ENCODE data around the gene NDUFAF7. TPM values are rescaled to one million over a fixed set of nuclear protein-coding genes. Genes with fewer than 3 reads are reported as not detected.

Gene NDUFAF7
- total and polyA plus RNA-seq, 10 of the 15 experiments (the other 5 are each of a cell fraction or from before 2014, with no cell fraction given): 16.6 to 39.5 (median 24.3) TPM

DNA sequence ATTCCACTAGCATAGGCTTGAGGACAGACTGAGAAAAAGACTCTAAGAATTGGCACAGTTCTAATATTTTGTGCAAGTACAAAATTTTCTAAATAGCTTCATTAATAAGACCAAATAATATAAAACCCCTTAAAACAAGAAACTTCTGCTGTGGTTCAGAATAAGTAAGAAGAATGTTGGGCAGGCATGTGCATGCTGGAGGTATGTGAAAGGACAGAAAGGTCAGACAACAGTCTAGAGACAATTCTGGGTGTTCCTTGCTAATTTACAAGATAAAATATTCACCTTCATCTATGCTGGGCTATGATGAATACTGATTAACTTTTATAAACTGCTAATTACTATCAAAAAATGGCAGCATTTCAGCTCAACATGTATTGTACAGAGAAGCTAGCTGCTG, 20.2 kb upstream of the NDUFAF7 start:
- H3K9me3 ChIP-seq (replicated peaks; ENCODE audit: control insufficient read depth, insufficient read depth, low read length): peaks cover 7% of the 10 kb centered on the region
- TF ChIP-seq, protein P1, sequence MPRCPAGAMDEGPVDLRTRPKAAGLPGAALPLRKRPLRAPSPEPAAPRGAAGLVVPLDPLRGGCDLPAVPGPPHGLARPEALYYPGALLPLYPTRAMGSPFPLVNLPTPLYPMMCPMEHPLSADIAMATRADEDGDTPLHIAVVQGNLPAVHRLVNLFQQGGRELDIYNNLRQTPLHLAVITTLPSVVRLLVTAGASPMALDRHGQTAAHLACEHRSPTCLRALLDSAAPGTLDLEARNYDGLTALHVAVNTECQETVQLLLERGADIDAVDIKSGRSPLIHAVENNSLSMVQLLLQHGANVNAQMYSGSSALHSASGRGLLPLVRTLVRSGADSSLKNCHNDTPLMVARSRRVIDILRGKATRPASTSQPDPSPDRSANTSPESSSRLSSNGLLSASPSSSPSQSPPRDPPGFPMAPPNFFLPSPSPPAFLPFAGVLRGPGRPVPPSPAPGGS (IDR thresholded peaks at IDR 0.05; ENCODE audit: borderline replicate concordance, insufficient read depth, low read depth, low read length, poor library complexity, severe bottlenecking): no peak
- TF ChIP-seq ESRRA (IDR thresholded peaks at IDR 0.05; ENCODE audit: low read length) (no peak), SMAD5 (IDR thresholded peaks at IDR 0.05; ENCODE audit: low read depth) (no peak)
- CTCF ChIA-PET: interaction anchor here (1.0 to 1.8 kb wide), 3 partner anchors 9 to 12 kb away, joined by 3 to 7 read pairs (median 5); no protein-coding TSS in a partner anchor
- intact Hi-C loops (cut with micrococcal nuclease; ENCODE audit: unreplicated experiment): no loop called here
- SMC1A ChIA-PET (ENCODE audit: uncharacterized antibody, unreplicated experiment): no interaction called here
- no peak overlapping the region for H3K4me2 ChIP-seq (ENCODE audit: control insufficient read depth, insufficient read depth)
- no peak overlapping the region for H3K4me3 ChIP-seq
- no peaks in the 10 kb centered on the region for H3K27me3 ChIP-seq (replicated peaks in 1 of 2; ENCODE audit: control insufficient read depth in 2 of 2, insufficient read depth in 2 of 2, low read length in 1 of 2)
- no peaks in the 10 kb centered on the region for H3K4me1 ChIP-seq (ENCODE audit: control insufficient read depth, insufficient read depth, low read length)
- POLR2A ChIA-PET: interaction anchor here (1.4 kb wide), 1 partner anchor 12 kb away, joined by 3 read pairs; no protein-coding TSS in a partner anchor
- no peaks in the 10 kb centered on the region for H4K20me1 ChIP-seq (ENCODE audit: control insufficient read depth, insufficient read depth)
- no peak overlapping the region for H2AFZ ChIP-seq (ENCODE audit: control insufficient read depth, low read depth, low read length)
- ATAC-seq (no peak), DNase-seq (ENCODE audit: low read depth, low spot score) (no peak), FAIRE-seq (no peak)
- peaks cover 2% of the 10 kb centered on the region for H3K79me2 ChIP-seq (ENCODE audit: control insufficient read depth, insufficient read depth, low read length)
- H3K36me3 ChIP-seq (ENCODE audit: control insufficient read depth in 2 of 2, insufficient read depth in 2 of 2, low read length in 1 of 2): peaks cover 3 to 27% of the 10 kb centered on the region in 2 experiments
- RAD21 ChIA-PET (ENCODE audit: unreplicated experiment): interaction anchor here (1.0 kb wide), 1 partner anchor 9 kb away, joined by 3 read pairs; no protein-coding TSS in a partner anchor
- H3K9ac ChIP-seq (ENCODE audit: control insufficient read depth, insufficient read depth, low read length): no peak overlapping the region
- no peak overlapping the region for H3K27ac ChIP-seq (ENCODE audit: control insufficient read depth, insufficient read depth)
- no TSS peak for BruUV-seq (replicated peaks)
- in situ Hi-C loops (cut with MboI): no loop called here

DNA sequence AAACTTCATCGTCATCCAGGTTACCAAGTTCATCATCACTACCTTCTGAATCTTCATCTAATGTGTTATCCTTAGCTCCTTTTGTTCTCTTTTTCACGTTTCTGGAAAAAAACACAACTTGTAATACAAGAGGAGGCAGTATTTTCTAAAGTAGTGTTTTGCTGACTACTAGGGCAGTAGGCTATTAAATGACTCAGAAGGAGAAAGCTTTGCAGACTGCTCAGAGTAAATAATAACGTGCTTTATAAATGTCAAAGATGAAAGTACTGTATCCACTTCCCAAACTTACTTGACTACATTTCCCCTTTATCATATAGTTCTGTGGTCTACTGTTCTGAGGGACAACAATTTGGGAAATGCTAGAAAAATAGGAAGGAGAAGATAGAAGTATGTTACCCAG, 19.5 kb upstream of the NDUFAF7 start:
- intact Hi-C loops (cut with micrococcal nuclease; ENCODE audit: unreplicated experiment): no loop called here
- Histone ChIP-seq H2AFZ (ENCODE audit: control insufficient read depth, low read depth, low read length) (no peak overlapping the region), H3K4me2 (ENCODE audit: control insufficient read depth, insufficient read depth) (no peak overlapping the region), H3K9me3 (replicated peaks; ENCODE audit: control insufficient read depth, insufficient read depth, low read length) (peaks cover 4% of the 10 kb centered on the region; the same call in 2 of the 3 replicates), H3K9ac (ENCODE audit: control insufficient read depth, insufficient read depth, low read length) (no peak overlapping the region), H3K79me2 (ENCODE audit: control insufficient read depth, insufficient read depth, low read length) (peaks cover 1% of the 10 kb centered on the region), H3K4me3 (no peak overlapping the region), H3K27me3 (replicated peaks in 1 of 2; ENCODE audit: control insufficient read depth in 2 of 2, insufficient read depth in 2 of 2, low read length in 1 of 2) (no peaks in the 10 kb centered on the region), H3K36me3 (ENCODE audit: control insufficient read depth in 2 of 2, insufficient read depth in 2 of 2, low read length in 1 of 2) (peaks cover 3 to 24% of the 10 kb centered on the region in 2 experiments), H3K4me1 (ENCODE audit: control insufficient read depth, insufficient read depth, low read length) (no peaks in the 10 kb centered on the region), H3K27ac (ENCODE audit: control insufficient read depth, insufficient read depth) (no peak overlapping the region), H4K20me1 (ENCODE audit: control insufficient read depth, insufficient read depth) (no peaks in the 10 kb centered on the region)
- WGBS (ENCODE audit: insufficient coverage, insufficient replicate concordance, low lambda C conversion rate, missing lambda C conversion rate): 64% methylated on average over 3 of the region's 3 CpGs
- SMC1A ChIA-PET (ENCODE audit: uncharacterized antibody, unreplicated experiment): no interaction called here
- FAIRE-seq: no peak
- ATAC-seq: no peak
- no TSS peak for BruUV-seq (replicated peaks)
- in situ Hi-C loops (cut with MboI): no loop called here
- POLR2A ChIA-PET: interaction anchor here (1.4 kb wide), 1 partner anchor 13 kb away, joined by 3 read pairs; no protein-coding TSS in a partner anchor
- RAD21 ChIA-PET (ENCODE audit: unreplicated experiment): interaction anchor here (1.0 kb wide), 1 partner anchor 10 kb away, joined by 3 read pairs; no protein-coding TSS in a partner anchor
- no peak for DNase-seq (ENCODE audit: low read depth, low spot score)
- CTCF ChIA-PET: interaction anchor here (0.6 to 1.8 kb wide), 3 partner anchors 12 to 40 kb away, joined by 3 to 7 read pairs (median 5); no protein-coding TSS in a partner anchor
- TF ChIP-seq, protein P2, sequence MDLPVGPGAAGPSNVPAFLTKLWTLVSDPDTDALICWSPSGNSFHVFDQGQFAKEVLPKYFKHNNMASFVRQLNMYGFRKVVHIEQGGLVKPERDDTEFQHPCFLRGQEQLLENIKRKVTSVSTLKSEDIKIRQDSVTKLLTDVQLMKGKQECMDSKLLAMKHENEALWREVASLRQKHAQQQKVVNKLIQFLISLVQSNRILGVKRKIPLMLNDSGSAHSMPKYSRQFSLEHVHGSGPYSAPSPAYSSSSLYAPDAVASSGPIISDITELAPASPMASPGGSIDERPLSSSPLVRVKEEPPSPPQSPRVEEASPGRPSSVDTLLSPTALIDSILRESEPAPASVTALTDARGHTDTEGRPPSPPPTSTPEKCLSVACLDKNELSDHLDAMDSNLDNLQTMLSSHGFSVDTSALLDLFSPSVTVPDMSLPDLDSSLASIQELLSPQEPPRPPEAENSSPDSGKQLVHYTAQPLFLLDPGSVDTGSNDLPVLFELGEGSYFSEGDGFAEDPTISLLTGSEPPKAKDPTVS (IDR thresholded peaks at IDR 0.05; ENCODE audit: low read depth, low read length): no peak
- TF ChIP-seq ESRRA (IDR thresholded peaks at IDR 0.05; ENCODE audit: low read length) (no peak), MEF2A (IDR thresholded peaks at IDR 0.05; ENCODE audit: insufficient read depth, low read depth, low read length) (no peak), RUNX3 (IDR thresholded peaks at IDR 0.05; ENCODE audit: low read length) (no peak), NR2F1 (conservative IDR thresholded peaks at IDR 0.05) (no peak), SRF (IDR thresholded peaks at IDR 0.05; ENCODE audit: low read depth in 2 of 2, low read length in 2 of 2) (no peak)
- TF ChIP-seq, protein P3, sequence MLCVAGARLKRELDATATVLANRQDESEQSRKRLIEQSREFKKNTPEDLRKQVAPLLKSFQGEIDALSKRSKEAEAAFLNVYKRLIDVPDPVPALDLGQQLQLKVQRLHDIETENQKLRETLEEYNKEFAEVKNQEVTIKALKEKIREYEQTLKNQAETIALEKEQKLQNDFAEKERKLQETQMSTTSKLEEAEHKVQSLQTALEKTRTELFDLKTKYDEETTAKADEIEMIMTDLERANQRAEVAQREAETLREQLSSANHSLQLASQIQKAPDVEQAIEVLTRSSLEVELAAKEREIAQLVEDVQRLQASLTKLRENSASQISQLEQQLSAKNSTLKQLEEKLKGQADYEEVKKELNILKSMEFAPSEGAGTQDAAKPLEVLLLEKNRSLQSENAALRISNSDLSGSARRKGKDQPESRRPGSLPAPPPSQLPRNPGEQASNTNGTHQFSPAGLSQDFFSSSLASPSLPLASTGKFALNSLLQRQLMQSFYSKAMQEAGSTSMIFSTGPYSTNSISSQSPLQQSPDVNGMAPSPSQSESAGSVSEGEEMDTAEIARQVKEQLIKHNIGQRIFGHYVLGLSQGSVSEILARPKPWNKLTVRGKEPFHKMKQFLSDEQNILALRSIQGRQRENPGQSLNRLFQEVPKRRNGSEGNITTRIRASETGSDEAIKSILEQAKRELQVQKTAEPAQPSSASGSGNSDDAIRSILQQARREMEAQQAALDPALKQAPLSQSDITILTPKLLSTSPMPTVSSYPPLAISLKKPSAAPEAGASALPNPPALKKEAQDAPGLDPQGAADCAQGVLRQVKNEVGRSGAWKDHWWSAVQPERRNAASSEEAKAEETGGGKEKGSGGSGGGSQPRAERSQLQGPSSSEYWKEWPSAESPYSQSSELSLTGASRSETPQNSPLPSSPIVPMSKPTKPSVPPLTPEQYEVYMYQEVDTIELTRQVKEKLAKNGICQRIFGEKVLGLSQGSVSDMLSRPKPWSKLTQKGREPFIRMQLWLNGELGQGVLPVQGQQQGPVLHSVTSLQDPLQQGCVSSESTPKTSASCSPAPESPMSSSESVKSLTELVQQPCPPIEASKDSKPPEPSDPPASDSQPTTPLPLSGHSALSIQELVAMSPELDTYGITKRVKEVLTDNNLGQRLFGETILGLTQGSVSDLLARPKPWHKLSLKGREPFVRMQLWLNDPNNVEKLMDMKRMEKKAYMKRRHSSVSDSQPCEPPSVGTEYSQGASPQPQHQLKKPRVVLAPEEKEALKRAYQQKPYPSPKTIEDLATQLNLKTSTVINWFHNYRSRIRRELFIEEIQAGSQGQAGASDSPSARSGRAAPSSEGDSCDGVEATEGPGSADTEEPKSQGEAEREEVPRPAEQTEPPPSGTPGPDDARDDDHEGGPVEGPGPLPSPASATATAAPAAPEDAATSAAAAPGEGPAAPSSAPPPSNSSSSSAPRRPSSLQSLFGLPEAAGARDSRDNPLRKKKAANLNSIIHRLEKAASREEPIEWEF (IDR thresholded peaks at IDR 0.05; ENCODE audit: insufficient replicate concordance, low read depth, low read length): no peak
